OCI-LY3 (cell line): ENCODE data around the gene CLEC14A.

Source experiments
- H2AFZ ChIP-seq: fragments of 200-600, 300-600 bp; shearing (Covaris generic); 2 replicates; pipeline ENCODE4 v1.6.0; 2014; ENCODE audit warnings: antibody characterized with exemption, low read depth, low read length
- H3K27ac ChIP-seq: fragments of 200-600, 300-600 bp; sonication (generic); 2 replicates; pipeline ENCODE4 v1.5.1; 2014; ENCODE audit warnings: mild to moderate bottlenecking, low read length, moderate library complexity, mixed read lengths
- H3K27me3 ChIP-seq: fragments of 200-600, 300-600 bp; sonication (generic); 2 replicates; pipeline ENCODE4 v1.6.1; 2014; ENCODE audit warnings: low read depth, low read length, mixed read lengths
- H3K36me3 ChIP-seq: fragments of 200-600, 300-600 bp; sonication (generic); replicated peaks from 2 replicates; pipeline ENCODE3; 2014; ENCODE audit warnings: low read depth, low read length, mixed read lengths
- H3K4me1 ChIP-seq: fragments of 300-600, 200-600 bp; sonication (generic); 2 replicates; pipeline ENCODE4 v1.6.1; 2014; ENCODE audit warnings: low read length, mixed read lengths
- H3K4me2 ChIP-seq: fragments of 200-600, 300-600 bp; sonication (generic); 2 replicates; pipeline ENCODE4 v1.6.1; 2014; ENCODE audit warnings: low read length, mixed read lengths
- H3K4me3 ChIP-seq: fragments of 300-600, 200-600 bp; sonication (generic); 2 replicates; pipeline ENCODE4 v1.5.1; 2014; ENCODE audit warnings: antibody characterized with exemption, mild to moderate bottlenecking, low read length, moderate library complexity
- H3K79me2 ChIP-seq: fragments of 300-600, 200-600 bp; shearing (Covaris generic); 2 replicates; pipeline ENCODE4 v1.6.1; 2014; ENCODE audit warnings: mild to moderate bottlenecking, low read length, mixed read lengths
- H3K9ac ChIP-seq: fragments of 300-600, 200-600 bp; shearing (Covaris generic); 2 replicates; pipeline ENCODE4 v1.6.0; 2014; ENCODE audit warnings: mild to moderate bottlenecking, low read length, moderate library complexity
- H3K9me3 ChIP-seq: fragments of 200-600, 300-600 bp; shearing (Covaris generic); 2 replicates; pipeline ENCODE4 v1.6.1; 2014; ENCODE audit warnings: low read length, mixed read lengths; ENCODE audit not compliant: insufficient read depth
- H4K20me1 ChIP-seq: fragments of 200-600, 300-600 bp; sonication (generic); 2 replicates; pipeline ENCODE4 v1.6.1; 2016; ENCODE audit warnings: low read length, mixed read lengths; ENCODE audit not compliant: insufficient read depth
- EZH2phosphoT487 ChIP-seq: fragments of 200-600 bp; shearing (Covaris generic); IDR thresholded peaks from 2 replicates; pipeline ENCODE4 v1.6.1; 2018; ENCODE audit warnings: antibody characterized with exemption, mixed run types, low read depth
- TF ChIP-seq, protein P1 (sequence below): fragments of 200-600, 300-600 bp; sonication (generic); IDR thresholded peaks from 2 replicates; pipeline ENCODE4 v1.5.1; 2014; ENCODE audit warnings: antibody characterized with exemption, low read length, low read depth

CLEC14A gene

DNA sequence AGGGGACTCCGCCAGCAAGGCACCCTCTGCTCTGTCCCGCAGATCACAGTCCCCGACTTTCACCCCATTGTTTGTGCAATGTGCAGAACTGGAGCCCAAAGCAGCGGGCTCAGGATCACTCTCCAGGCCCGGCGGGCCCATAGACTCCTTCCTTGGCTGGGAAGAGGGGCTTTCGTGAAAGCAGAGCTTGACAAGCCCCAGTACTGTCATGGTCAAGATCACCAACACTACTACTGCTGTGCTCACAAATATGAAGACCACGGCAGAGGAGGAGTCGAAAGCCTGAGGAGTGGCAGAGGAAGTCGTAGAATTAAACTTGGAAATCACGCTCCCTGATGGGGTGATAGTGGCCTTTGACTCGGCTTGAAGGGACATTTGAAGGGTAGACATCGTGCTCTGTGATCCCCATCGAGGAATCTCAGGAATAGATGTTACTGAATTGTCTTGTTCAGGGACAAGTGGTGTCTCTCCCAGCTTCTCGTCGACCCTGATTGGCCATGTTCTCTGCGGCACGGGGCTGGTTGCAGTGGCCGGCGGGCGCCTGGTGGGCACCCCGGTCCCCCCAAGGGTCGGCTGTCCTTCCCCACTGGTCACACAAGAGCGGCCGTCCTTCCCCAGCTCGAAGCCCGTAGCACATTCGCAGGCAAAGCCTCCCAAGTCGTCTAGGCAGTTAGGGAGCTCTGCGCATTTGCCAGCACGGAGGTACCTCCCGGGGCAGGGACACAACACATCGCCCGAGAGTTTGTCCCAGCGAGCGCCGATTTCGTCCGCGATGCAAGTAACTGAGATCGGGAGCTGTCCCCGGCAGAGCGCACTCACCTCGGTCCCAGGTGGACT, 1.1 kb downstream of the CLEC14A start:
- no peak overlapping the region for H3K27ac ChIP-seq
- H3K36me3 ChIP-seq = no peaks in the 10 kb centered on the region
- TF ChIP-seq, protein P1, sequence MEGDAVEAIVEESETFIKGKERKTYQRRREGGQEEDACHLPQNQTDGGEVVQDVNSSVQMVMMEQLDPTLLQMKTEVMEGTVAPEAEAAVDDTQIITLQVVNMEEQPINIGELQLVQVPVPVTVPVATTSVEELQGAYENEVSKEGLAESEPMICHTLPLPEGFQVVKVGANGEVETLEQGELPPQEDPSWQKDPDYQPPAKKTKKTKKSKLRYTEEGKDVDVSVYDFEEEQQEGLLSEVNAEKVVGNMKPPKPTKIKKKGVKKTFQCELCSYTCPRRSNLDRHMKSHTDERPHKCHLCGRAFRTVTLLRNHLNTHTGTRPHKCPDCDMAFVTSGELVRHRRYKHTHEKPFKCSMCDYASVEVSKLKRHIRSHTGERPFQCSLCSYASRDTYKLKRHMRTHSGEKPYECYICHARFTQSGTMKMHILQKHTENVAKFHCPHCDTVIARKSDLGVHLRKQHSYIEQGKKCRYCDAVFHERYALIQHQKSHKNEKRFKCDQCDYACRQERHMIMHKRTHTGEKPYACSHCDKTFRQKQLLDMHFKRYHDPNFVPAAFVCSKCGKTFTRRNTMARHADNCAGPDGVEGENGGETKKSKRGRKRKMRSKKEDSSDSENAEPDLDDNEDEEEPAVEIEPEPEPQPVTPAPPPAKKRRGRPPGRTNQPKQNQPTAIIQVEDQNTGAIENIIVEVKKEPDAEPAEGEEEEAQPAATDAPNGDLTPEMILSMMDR = no peak
- no peak for TF ChIP-seq EZH2phosphoT487
- no peaks in the 10 kb centered on the region for H4K20me1 ChIP-seq
- H3K4me1 ChIP-seq = no peaks in the 10 kb centered on the region
- no peak overlapping the region for H3K9ac ChIP-seq
- no peaks in the 10 kb centered on the region for H3K79me2 ChIP-seq
- H3K9me3 ChIP-seq = no peaks in the 10 kb centered on the region
- no peak overlapping the region for H3K4me2 ChIP-seq
- H3K4me3 ChIP-seq = no peak overlapping the region
- H2AFZ ChIP-seq = no peak overlapping the region
- no peaks in the 10 kb centered on the region for H3K27me3 ChIP-seq

DNA sequence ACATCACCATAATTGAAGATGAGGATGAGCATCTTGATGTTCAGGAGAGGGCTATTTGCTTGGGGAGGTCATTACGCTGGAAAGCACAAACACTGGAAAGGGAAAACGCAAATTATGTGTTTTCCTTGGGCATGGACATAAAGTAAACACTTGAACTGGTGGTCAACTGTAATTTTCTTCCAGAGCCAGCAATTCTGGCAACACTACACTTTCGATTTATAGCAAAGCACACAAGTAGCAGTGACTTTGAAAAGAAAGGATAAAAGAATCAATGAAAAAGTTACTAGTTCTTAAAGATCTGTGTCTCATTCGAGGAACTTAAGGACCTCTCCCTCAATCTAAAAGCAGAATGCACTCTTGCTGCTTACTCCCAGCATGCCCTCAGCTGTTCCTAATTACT, 2.2 kb downstream of the CLEC14A start:
- Histone ChIP-seq H3K27ac (no peak overlapping the region), H3K27me3 (no peaks in the 10 kb centered on the region)

DNA sequence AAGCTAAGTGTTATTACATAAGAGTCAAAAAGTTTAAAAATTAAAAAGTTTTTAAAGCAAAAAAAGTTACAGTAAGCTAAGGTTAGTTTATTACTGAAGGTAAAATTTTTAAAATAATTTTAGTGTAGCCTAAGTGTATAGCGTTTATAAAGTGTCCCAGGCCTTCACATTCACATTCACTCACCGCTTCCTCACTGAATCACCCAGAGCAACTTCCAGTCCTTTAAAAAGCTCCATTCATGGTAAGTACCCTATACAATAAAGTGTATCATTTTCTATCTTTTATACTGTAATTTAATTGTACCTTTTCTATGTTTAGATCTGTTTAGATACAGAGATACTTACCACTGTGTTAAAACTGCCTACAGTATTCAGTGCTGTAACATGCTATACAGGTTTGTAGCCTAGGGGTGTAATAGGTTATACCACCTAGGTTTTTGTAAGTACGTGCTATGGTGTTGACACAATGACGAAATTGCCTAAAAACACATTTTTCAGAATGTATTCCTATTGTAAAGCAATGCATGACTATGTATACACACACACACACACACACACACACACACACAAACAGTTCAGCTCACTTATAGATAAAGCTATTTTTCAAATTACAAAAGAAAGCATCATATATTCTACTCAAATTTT, 3.7 kb downstream of the CLEC14A start:
- Histone ChIP-seq H2AFZ (no peak overlapping the region), H3K4me2 (no peak overlapping the region), H3K4me1 (no peaks in the 10 kb centered on the region), H3K4me3 (no peak overlapping the region), H4K20me1 (no peaks in the 10 kb centered on the region), H3K79me2 (no peaks in the 10 kb centered on the region), H3K27me3 (no peaks in the 10 kb centered on the region), H3K9me3 (no peaks in the 10 kb centered on the region), H3K36me3 (no peaks in the 10 kb centered on the region), H3K27ac (no peak overlapping the region), H3K9ac (no peak overlapping the region)
- no peak for TF ChIP-seq EZH2phosphoT487
- TF ChIP-seq, protein P1 = no peak

More for the DNA sequence above, 2.2 kb downstream of the CLEC14A start:
- no peaks in the 10 kb centered on the region for H3K4me1 ChIP-seq
- H3K4me3 ChIP-seq = no peak overlapping the region
- H3K9ac ChIP-seq = no peak overlapping the region
- H3K4me2 ChIP-seq = no peak overlapping the region
- no peaks in the 10 kb centered on the region for H3K9me3 ChIP-seq
- H2AFZ ChIP-seq = no peak overlapping the region
- H3K36me3 ChIP-seq = no peaks in the 10 kb centered on the region
- no peaks in the 10 kb centered on the region for H3K79me2 ChIP-seq
- no peak for TF ChIP-seq EZH2phosphoT487
- TF ChIP-seq, protein P1 = no peak
- no peaks in the 10 kb centered on the region for H4K20me1 ChIP-seq

DNA sequence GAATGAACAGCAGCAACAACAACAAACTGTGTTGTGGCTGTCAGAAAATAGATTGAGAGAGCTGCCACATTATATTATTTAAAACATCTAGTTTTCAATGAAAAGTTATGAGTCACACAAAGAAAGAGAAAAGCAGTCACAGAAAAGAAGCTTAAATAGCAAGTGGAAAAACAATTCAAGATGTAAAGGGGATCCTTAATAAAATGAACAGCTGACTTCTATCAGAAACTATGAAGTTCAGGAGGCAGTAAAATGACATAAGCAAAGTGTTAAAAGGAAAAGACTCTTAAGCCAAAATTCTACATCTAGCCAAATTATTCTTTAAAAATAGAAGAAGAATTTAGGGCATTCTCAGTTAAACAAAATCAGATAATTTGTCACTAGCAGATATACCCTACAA, 5.6 kb downstream of the CLEC14A start:
- no peaks in the 10 kb centered on the region for H3K27me3 ChIP-seq
- H3K79me2 ChIP-seq = no peaks in the 10 kb centered on the region
- no peaks in the 10 kb centered on the region for H3K4me1 ChIP-seq
- no peak overlapping the region for H3K4me2 ChIP-seq
- no peak overlapping the region for H2AFZ ChIP-seq
- TF ChIP-seq, protein P1 = no peak
- no peak overlapping the region for H3K9ac ChIP-seq
- H3K4me3 ChIP-seq = no peak overlapping the region
- H3K9me3 ChIP-seq = no peaks in the 10 kb centered on the region
- no peaks in the 10 kb centered on the region for H4K20me1 ChIP-seq
- H3K27ac ChIP-seq = no peak overlapping the region
- H3K36me3 ChIP-seq = no peaks in the 10 kb centered on the region
